KBM-7 (cell line): ENCODE results near the gene APBA3.

Source experiments
- DNase-seq: peaks from one replicate; pipeline ENCODE4 v3.0.0-alpha.2; 2015
- in situ Hi-C: fragments of 300-500 bp; cut with MboI; formaldehyde crosslinking; loops from 2 replicates; pipeline ENCODE4 v1.14.3; 2020; ENCODE audit warnings: low sequenced_read_pairs, low pct_unique_long_range_greater_than_20kb, mixed read lengths

The APBA3 gene

DNA sequence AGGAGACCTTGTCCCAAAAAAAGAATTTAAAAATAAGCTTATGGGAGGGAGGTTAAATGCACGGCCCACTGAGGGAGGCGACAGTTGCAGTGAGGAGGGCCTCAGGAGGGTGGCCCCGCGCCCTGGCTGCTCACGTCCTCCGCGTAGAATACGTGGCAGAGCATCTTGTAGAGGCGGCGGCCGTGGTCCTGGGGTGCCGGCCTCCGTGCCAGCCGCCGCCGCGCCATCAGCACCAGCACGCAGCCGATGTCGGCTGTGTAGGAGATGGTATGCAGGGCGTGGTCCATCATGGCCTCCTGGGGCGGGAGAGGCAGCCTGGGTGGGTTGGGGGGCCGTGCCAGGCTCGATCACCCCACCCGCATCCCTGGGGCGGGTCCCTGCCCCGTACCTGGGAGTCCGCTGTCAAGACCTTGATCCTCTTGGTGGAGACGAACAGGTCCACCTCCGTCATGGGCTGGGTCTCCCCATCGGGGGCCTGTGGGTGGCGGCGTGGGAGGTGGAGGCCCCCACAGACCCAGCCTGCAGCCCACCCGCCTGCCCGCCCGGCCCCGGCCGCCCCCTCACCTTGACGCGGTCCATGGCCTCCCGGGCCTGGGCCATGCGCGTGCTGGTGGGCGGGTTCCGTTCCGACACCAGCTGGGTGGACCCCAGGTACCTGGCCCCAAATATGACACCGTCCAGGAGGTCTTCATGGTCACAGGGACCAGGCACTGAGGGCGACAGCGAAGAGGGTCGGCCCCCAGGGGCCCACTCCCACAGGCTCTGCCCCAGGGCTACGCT is 7.7 kb downstream of the APBA3 start:
- DNase-seq, result no peak
- in situ Hi-C loops, result no loop called here

DNA sequence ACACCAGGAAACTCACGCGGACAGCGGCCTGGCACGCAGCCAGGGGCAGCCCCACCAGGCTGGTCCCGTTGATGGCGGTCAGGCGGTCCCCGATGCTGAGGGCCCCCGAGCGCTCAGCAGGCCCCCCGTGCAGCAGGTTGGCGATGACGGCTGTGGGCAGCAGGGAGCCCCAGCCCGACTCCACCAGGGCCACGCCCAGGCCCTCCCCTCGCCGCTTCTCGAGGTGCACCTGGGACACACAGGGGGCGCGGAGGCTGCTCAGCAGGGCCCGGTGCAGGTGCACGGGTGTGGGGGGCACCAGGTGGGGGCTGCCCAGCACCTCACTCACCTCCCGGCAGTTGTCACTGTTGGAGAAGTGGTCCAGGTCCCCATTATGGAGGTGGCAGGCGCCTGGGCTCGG is 9.0 kb downstream of the APBA3 start:
- in situ Hi-C loops, result no loop called here
- no peak for DNase-seq

DNA sequence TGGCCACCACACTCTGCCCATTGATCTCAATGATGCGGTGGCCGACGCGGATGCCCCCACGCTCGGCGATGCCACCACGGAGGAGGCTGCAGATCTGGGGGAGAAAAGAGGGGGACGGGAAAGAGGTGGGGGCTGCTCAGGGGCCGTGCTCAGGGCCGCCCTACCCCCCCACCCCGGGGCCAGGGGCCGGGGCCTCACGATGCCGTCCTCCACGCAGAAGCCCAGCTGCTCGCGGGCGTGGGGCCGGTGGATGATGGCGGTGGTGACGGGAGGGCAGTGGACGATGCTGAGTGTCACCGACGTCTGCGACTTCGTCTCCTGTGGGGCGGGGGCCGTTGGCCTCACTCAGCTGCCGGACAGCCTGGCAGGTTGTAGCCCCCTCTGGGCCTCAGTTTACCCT is 10.3 kb downstream of the APBA3 start:
- DNase-seq, result no peak
- in situ Hi-C loops, result no loop called here

- in situ Hi-C loops, result no loop called here
- no peak for DNase-seq
Measured at GRCh38 chr19:3750211-3750610, 11.3 kb downstream of the APBA3 start.

GRCh38 chr19:3748965-3749364 is 12.5 kb downstream of the APBA3 start:
- no peak for DNase-seq
- in situ Hi-C loops, result no loop called here

DNA sequence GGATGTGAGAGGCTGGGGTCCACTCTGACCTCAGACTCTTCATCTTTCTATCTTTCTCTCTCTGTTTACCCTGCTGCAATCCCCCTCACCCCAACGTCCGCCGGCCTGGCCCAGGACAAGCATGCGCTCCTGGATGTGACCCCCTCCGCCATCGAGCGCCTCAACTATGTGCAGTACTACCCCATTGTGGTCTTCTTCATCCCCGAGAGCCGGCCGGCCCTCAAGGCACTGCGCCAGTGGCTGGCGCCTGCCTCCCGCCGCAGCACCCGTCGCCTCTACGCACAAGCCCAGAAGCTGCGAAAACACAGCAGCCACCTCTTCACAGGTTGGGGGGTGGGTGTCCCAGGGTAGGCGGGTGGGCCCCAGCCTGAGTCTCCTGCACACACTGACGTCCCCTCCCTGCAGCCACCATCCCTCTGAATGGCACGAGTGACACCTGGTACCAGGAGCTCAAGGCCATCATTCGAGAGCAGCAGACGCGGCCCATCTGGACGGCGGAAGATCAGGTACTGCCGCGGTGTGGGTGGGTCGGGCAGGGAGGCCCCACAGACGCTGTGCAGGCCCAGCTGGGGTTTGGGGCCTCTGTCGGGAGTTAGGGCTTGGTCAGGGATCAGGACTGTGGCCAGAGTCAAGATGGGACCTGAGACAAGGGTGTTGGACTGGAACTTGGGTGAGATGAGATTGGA is 15.0 kb downstream of the APBA3 start:
- DNase-seq, result no peak
- in situ Hi-C loops, result no loop called here

GRCh38 chr19:3745363-3746045 is 16.0 kb downstream of the APBA3 start:
- in situ Hi-C loops, result no loop called here
- no peak for DNase-seq

- DNase-seq, result peak; percentile 47
- in situ Hi-C loops, result no loop called here
Measured at GRCh38 chr19:3743486-3743885, 18.0 kb downstream of the APBA3 start.

GRCh38 chr19:3740431-3740830 is 21.1 kb downstream of the APBA3 start:
- DNase-seq, result no peak
- in situ Hi-C loops, result no loop called here

- no peak for DNase-seq
- in situ Hi-C loops, result no loop called here
Measured at GRCh38 chr19:3738477-3739220, 22.8 kb downstream of the APBA3 start.

DNA sequence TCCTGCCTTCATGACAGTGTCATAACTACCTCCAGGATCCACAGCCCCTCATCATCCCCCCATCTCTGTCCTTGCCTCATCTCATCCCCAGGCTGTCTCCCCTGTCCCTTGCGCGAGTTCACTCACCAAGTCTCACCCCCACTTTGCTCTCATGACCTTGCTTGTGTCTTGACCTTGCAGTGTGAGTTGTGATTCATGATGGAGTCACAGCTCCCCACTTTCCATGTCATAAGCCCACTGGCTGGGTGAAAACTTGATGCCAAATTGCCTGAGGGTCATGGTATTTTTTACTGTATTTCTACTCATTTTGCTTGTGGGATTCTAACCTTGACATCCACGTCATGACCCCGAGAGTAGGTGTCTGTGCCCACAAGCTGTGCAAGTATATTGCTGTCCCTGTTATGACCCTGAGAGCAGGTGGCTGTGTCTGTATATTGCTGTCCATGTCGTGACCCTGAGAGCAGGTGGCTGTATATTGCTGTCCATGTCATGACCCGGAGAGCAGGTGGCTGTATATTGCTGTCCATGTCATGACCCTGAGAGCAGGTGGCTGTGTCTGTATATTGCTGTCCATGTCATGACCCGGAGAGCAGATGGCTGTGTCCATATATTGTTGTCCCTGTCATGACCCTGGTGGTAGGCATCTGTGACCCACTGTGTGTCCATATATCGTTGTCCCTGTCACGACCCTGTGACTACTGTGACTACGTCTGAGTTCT is 23.8 kb downstream of the APBA3 start:
- no peak for DNase-seq
- in situ Hi-C loops, result no loop called here

DNA sequence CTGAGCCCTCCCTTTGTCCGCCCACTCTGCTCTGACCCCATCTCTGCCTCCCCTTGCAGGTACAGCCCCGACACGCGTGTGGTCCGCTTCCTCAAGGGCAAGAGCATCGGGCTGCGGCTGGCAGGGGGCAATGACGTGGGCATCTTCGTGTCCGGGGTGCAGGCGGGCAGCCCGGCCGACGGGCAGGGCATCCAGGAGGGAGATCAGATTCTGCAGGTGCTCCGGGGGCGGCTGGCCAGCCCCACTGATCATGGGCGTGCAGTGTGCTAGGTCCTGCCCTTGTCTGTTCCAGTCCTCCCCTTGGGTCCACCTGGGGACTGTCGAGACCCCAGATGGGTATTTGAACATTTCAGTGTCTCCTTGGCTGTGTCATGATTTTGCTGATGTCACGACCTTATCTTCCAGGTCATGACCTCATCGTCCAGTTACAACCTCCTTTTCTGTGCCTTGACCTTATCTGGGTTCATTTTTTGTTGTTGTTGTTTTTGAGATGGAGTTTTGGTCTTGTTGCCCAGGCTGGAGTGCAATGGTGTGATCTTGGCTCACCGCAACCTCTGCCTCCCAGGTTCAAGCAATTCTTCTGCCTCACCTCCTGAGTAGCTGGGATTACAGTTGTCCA is 25.3 kb downstream of the APBA3 start:
- DNase-seq, result no peak
- in situ Hi-C loops, result no loop called here

DNA sequence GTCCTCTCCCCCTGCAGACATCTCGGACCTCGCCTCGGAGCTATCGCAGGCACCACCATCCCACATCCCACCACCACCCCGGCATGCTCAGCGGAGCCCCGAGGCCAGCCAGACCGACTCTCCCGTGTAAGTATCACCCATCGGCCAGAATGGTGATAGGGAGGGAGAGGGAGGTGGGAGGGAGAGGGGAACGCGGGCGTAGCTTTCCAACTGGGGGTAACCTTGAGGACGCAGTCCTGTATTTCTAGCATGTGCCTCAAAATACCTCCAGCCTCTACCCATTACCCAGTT is 27.2 kb downstream of the APBA3 start:
- in situ Hi-C loops, result no loop called here
- DNase-seq, result no peak

DNA sequence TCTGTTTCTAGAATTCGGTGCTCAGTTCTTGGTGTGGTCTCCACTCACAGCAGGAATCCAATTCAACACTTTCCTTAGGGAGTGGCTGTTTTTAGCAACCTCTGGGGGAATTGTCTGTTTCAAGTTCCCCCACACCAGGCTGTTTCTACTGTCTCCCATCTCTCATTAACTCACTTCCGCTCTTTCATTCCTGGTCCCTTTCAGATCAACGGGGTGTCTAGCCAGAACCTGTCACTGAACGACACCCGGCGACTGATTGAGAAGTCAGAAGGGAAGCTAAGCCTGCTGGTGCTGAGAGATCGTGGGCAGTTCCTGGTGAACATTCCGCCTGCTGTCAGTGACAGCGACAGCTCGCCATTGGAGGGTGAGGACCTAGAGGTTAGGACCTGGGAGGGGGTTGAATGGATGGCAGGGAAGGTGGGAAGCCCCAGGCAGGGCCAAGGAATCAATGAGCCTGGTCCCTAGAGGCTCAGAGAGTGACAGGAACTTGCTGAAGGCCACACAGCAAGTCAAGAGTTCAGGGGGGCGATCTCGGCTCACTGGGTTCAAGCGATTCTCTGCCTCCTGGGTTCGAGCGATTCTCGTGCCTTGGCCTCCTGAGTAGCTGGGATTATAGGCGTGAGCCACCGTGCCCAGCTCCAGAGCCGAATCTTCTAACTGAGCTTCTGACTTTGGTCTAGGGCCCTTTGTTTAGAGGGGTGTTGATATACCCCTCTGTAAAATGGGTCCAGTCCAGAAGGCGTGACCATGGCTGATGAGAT is 27.8 kb downstream of the APBA3 start:
- in situ Hi-C loops, result no loop called here
- peak; percentile 36 for DNase-seq

- no peak for DNase-seq
- in situ Hi-C loops, result no loop called here
Measured at GRCh38 chr19:3732108-3732507, 29.4 kb downstream of the APBA3 start.

- no peak for DNase-seq
- in situ Hi-C loops, result no loop called here
Measured at GRCh38 chr19:3730457-3730958, 31.0 kb downstream of the APBA3 start.

DNA sequence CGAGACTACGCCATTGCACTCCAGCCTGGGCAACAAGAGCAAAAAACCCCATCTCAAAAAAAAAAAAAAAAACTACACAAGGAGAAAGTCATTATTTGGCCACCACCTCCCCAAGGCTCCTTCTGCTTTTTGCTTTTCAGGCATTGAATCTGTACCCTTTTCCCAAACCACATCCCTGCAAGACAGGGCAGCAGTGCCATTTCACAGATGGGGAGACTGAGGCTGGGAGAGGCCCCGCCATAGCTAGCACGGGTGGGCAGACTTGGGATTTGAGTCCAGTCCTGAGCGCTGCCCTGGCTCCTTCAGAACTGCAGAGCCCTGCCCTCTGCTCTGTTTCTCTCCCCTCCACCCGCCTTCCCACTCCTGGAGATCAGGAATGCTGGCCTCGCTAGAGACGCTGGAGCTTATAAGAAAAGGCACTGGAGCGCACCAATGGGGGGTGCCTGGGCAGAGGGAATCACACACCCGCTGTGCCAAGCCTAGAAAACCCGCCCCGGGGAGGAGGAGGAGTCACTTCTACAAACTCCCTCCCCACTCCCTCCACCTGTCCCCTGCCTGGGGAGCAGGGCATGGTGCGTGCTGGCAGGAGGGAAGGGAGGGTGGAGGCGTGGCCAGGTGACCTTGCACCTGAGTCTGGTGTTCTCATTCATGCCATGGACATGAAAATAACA is 35.7 kb downstream of the APBA3 start:
- in situ Hi-C loops, result no loop called here
- no peak for DNase-seq

- no peak for DNase-seq
- in situ Hi-C loops, result no loop called here
Measured at GRCh38 chr19:3725121-3725520, 36.4 kb downstream of the APBA3 start.
